Effector CD4-positive, alpha-beta T cell (primary cell): ENCODE measurements around the gene GPR22. TPM values are rescaled to one million over a fixed set of nuclear protein-coding genes. Genes with fewer than 3 reads are reported as not detected.

Source experiments
- DNase-seq: peaks from one replicate; pipeline ENCODE4 v3.0.0-alpha.2; 2020
- total RNA-seq: gene quantifications from one replicate; lab custom pipeline; 2026; lab: John Stamatoyannopoulos, UW

The GPR22 gene
- not detected for total RNA-seq

- DNase-seq = no peak
These were observed at the start of gene GPR22 for GRCh38 chr7:107469929-107470328. Gene GPR22 (plus strand): TSS chr7:107470057. CDS start chr7:107474061, 4,004 bp downstream.

- DNase-seq = no peak
These were observed 42.4 kb upstream of the GPR22 start for GRCh38 chr7:107427462-107427861.

- no peak for DNase-seq
These were observed 41.2 kb upstream of the GPR22 start for GRCh38 chr7:107428642-107429041.

GRCh38 chr7:107430057-107430456 lies 39.8 kb upstream of the GPR22 start:
- DNase-seq = no peak

- DNase-seq = no peak
These were observed 37.6 kb upstream of the GPR22 start for GRCh38 chr7:107432261-107432660.

GRCh38 chr7:107435749-107436148 lies 34.1 kb upstream of the GPR22 start:
- no peak for DNase-seq

GRCh38 chr7:107439025-107439424 lies 30.8 kb upstream of the GPR22 start:
- no peak for DNase-seq

GRCh38 chr7:107441581-107442422 lies 28.1 kb upstream of the GPR22 start:
- no peak for DNase-seq

- DNase-seq = no peak
These were observed 27.2 kb upstream of the GPR22 start for GRCh38 chr7:107442678-107443077.

- DNase-seq = no peak
These were observed 23.3 kb upstream of the GPR22 start for GRCh38 chr7:107446531-107446930.

GRCh38 chr7:107446988-107447387 lies 22.9 kb upstream of the GPR22 start:
- no peak for DNase-seq

GRCh38 chr7:107450970-107451369 lies 18.9 kb upstream of the GPR22 start:
- no peak for DNase-seq

GRCh38 chr7:107453388-107453787 lies 16.5 kb upstream of the GPR22 start:
- no peak for DNase-seq

- no peak for DNase-seq
These were observed 7.8 kb upstream of the GPR22 start for GRCh38 chr7:107461938-107462533.

- DNase-seq = peak; percentile 38
These were observed 6.4 kb upstream of the GPR22 start for GRCh38 chr7:107463139-107464078.

- no peak for DNase-seq
These were observed 5.1 kb upstream of the GPR22 start for GRCh38 chr7:107464666-107465226.

GRCh38 chr7:107467972-107468371 lies 1.9 kb upstream of the GPR22 start:
- DNase-seq = no peak

GRCh38 chr7:107468824-107469223 lies 1.0 kb upstream of the GPR22 start:
- no peak for DNase-seq

- DNase-seq = no peak
These were observed 1.6 kb downstream of the GPR22 start for GRCh38 chr7:107471292-107472070.

- no peak for DNase-seq
These were observed 2.3 kb downstream of the GPR22 start for GRCh38 chr7:107472116-107472515.

- no peak for DNase-seq
These were observed 4.3 kb downstream of the GPR22 start for GRCh38 chr7:107474104-107474521.

- no peak for DNase-seq
These were observed 9.4 kb downstream of the GPR22 start for GRCh38 chr7:107479303-107479702.
